Activated T-cell treated with anti-CD3 and anti-CD28 coated beads, Interleukin-2, amount 50 U/mL, for 4 hours (primary cell): Measurements from ENCODE around the gene THUMPD2. TPM values are rescaled to one million over a fixed set of nuclear protein-coding genes. Genes with fewer than 3 reads are reported as not detected.

Source experiments
- ATAC-seq, 2 donors: fragments of 200-7000 bp; cut with Tn5 transposase; one replicate each; pipeline ENCODE4 v1.10.0; 2021
- DNase-seq: peaks from one replicate; pipeline ENCODE4 v3.0.0-alpha.2; 2020
- H3K27me3 Mint-ChIP-seq: one replicate; pipeline ENCODE4 v1.8.0; 2021; ENCODE audit warnings: low read depth, mixed read lengths
- H3K36me3 Mint-ChIP-seq: one replicate; pipeline ENCODE4 v1.8.0; 2022; ENCODE audit warnings: mixed read lengths; ENCODE audit not compliant: insufficient read depth
- H3K4me1 Mint-ChIP-seq: one replicate; pipeline ENCODE4 v1.8.0; 2021; ENCODE audit warnings: low read depth, mixed read lengths
- H3K4me3 Mint-ChIP-seq: one replicate; pipeline ENCODE4 v1.8.0; 2021; ENCODE audit warnings: mild to moderate bottlenecking, moderate library complexity, mixed read lengths
- H3K9me3 Mint-ChIP-seq: one replicate; pipeline ENCODE4 v1.8.0; 2021; ENCODE audit warnings: mixed read lengths
- total RNA-seq, 3 donors: library from RNA; stranded (reverse); gene quantifications; one replicate each; pipeline ENCODE4 v1.2.1, GENCODE V29; 2021

THUMPD2 gene
- total RNA-seq, 3 donors from 2014 or later: 12.2 to 14.5 (median 14.0) TPM

DNA sequence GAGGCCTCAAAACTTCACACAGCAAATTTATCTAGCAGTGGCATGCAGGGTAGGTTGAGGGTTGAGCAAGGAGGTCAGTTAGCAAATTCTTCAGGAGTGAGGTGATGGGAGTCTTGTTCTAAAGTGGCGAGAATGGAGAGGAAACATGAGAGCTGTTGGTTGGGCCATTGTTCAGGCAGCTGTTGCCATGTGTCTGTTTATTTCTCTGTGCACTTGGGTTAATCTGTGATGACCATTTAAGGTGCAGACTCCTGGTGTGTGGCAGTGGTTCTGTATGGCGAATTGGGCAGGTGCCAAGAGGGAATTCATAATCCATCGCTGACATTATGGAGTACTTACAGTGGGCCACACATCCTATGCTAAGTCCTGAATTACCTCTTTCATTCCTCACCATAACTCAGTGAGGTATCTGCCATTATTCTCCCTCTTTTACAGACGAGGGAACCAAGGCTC, 82.9 kb downstream of the THUMPD2 start:
- H3K4me1 Mint-ChIP-seq: no peaks in the 10 kb centered on the region
- no peak overlapping the region for H3K4me3 Mint-ChIP-seq
- peaks cover 19% of the 10 kb centered on the region for H3K27me3 Mint-ChIP-seq
- no peaks in the 10 kb centered on the region for H3K36me3 Mint-ChIP-seq
- no peak for DNase-seq
- ATAC-seq: no peak
- peaks cover 14% of the 10 kb centered on the region for H3K9me3 Mint-ChIP-seq

GRCh38 chr2:39693245-39693644, 85.8 kb downstream of the THUMPD2 start:
- Mint-ChIP-seq H3K9me3 (peaks cover 8% of the 10 kb centered on the region), H3K4me3 (no peak overlapping the region), H3K27me3 (peaks cover 26% of the 10 kb centered on the region), H3K4me1 (peaks cover 1% of the 10 kb centered on the region), H3K36me3 (no peaks in the 10 kb centered on the region)
- ATAC-seq (no peak), DNase-seq (no peak)

DNA sequence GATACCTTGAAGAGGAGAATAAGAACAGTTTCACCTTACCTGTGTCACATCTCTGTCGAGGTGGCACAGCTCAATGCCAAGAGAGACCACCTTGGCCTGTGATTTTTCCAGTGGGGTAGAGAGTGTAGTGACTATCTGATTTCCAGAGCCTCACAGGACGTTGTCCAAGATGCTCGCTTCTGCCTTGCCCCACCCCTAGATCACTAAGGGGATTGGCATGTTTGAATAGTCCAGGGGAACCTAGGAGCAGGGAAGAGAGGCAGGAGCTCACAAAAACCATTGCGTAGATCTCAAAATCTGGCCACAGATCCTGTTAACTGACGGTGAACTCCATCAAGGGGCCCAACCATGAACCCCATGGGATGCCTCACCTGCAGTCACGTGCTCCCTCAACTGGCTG, 89.2 kb downstream of the THUMPD2 start:
- ATAC-seq (no peak), DNase-seq (no peak)
- peaks cover 1% of the 10 kb centered on the region for H3K4me1 Mint-ChIP-seq
- H3K9me3 Mint-ChIP-seq: peaks cover 8% of the 10 kb centered on the region
- peaks cover 44% of the 10 kb centered on the region for H3K27me3 Mint-ChIP-seq
- H3K36me3 Mint-ChIP-seq: no peaks in the 10 kb centered on the region
- H3K4me3 Mint-ChIP-seq: no peak overlapping the region

GRCh38 chr2:39689272-39689841, 89.7 kb downstream of the THUMPD2 start:
- Mint-ChIP-seq H3K4me1 (peaks cover 1% of the 10 kb centered on the region), H3K36me3 (no peaks in the 10 kb centered on the region), H3K9me3 (peaks cover 8% of the 10 kb centered on the region), H3K27me3 (peaks cover 48% of the 10 kb centered on the region), H3K4me3 (no peak overlapping the region)
- no peak for DNase-seq
- no peak for ATAC-seq

DNA sequence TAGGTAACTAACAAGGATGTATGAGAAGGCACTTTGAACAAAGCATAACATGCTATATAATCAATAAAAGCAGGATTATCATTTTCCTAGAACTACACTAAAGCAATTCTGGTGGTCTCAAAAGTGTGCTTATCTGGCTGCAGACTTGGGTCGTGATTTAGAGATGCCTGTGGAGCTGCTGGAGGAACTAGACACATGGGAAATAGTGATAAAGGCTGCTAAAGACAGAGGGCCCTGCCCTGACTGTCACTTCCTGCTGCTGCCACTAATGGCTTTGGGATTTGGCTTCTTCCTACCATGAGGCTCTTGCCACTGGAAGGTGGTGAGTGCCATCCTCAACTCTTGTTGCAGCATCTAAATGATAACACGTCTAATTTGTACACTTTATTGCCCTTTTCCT, 90.9 kb downstream of the THUMPD2 start:
- ATAC-seq: no peak
- peaks cover 50% of the 10 kb centered on the region for H3K27me3 Mint-ChIP-seq
- DNase-seq: no peak

GRCh38 chr2:39686456-39686855, 92.6 kb downstream of the THUMPD2 start:
- DNase-seq (no peak), ATAC-seq (no peak)
- H3K9me3 Mint-ChIP-seq: peaks cover 8% of the 10 kb centered on the region
- no peaks in the 10 kb centered on the region for H3K36me3 Mint-ChIP-seq
- H3K4me1 Mint-ChIP-seq: peaks cover 1% of the 10 kb centered on the region
- H3K27me3 Mint-ChIP-seq: peaks cover 43% of the 10 kb centered on the region
- no peak overlapping the region for H3K4me3 Mint-ChIP-seq

More for the DNA sequence above, 90.9 kb downstream of the THUMPD2 start:
- H3K4me3 Mint-ChIP-seq: no peak overlapping the region
- no peaks in the 10 kb centered on the region for H3K36me3 Mint-ChIP-seq
- H3K4me1 Mint-ChIP-seq: peaks cover 1% of the 10 kb centered on the region
- H3K9me3 Mint-ChIP-seq: peaks cover 8% of the 10 kb centered on the region

Other genes starting within 250 kb of the THUMPD2 start
- not detected for gene TMEM178A, start 113.3 kb downstream of the THUMPD2 start, total RNA-seq